Bronchial epithelial cell (primary cell): ENCODE results near the gene TUBA3E. TPM values are rescaled to one million over a fixed set of nuclear protein-coding genes. Genes with fewer than 3 reads are reported as not detected.
"Not testable (repeated sequence)": the region's sequence is repeated elsewhere in the genome, so short reads cannot be mapped to it uniquely, and the experiment has no call there.

Source experiments
- DNase-seq: peaks from one replicate; pipeline ENCODE4 v3.0.0-alpha.2; 2010; ENCODE audit warnings: low read depth
- FAIRE-seq: peaks from 2 replicates; lab custom pipeline; 2011; peaks lifted over from hg19 to GRCh38; lab: Jason Lieb, UNC
- H3K27me3 ChIP-seq: 2 replicates; pipeline ENCODE4 v1.5.1; 2011; ENCODE audit warnings: low read length; ENCODE audit not compliant: control insufficient read depth, insufficient read depth
- H3K36me3 ChIP-seq: 2 replicates; pipeline ENCODE4 v1.5.1; 2011; ENCODE audit warnings: low read length; ENCODE audit not compliant: control insufficient read depth, insufficient read depth
- H3K4me3 ChIP-seq: 2 replicates; pipeline ENCODE4 v1.5.1; 2011; ENCODE audit warnings: mild to moderate bottlenecking, low read depth, low read length, control low read depth
- total RNA-seq: library from RNA; depleted of rRNA; stranded (reverse); fragments of >200 nt; gene quantifications from 2 replicates; pipeline ENCODE4 v1.2.1, GENCODE V29; 2014
- TF ChIP-seq, protein P1 (sequence below): IDR thresholded peaks from 2 replicates; pipeline ENCODE4 v1.5.1; 2011; ENCODE audit warnings: mild to moderate bottlenecking, moderate library complexity, low read length, control low read depth, inconsistent platforms; ENCODE audit not compliant: insufficient read depth, severe bottlenecking

Gene TUBA3E
- total RNA-seq, 1 donor from 2014 or later, result not detected

DNA sequence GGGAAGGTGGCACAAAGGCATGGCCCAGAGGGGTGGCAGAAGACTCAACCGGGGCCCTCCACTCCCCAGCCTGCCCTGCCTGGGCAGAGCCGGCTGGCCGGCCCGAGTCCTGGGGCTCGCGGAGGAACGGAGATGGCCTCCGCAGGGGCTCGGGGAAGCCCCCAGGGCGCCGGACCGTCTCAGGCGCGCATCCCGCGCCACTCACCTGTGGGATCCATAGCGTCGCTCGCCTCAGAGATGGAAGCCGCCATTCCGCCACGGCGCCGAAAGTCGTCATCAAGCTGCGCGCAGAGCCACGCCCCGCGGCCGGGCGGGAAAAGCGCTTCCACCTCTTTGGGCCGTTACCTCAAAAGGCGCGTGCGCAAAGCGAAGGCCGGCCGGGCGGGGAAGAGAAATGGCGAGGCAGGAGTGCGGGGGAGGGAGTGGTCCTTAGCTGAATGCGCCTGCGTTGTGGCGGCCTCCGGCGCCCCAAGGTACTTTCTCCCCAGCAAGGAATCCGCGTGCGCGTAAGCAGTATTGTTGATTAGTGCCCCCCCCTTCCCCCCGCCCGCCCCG lies 16.8 kb downstream of the TUBA3E start, which contains the start of gene SMPD4:
Gene SMPD4 (minus strand): TSS at position 278 of the 555 bp plus-strand sequence. CDS start 5,010 bp downstream, outside the sequence.
- FAIRE-seq, result no peak
- Histone ChIP-seq H3K4me3 (peak within 1 kb of the TSS; percentile 73), H3K36me3 (peaks cover 5% of the 10 kb centered on the region), H3K27me3 (no peaks in the 10 kb centered on the region)
- DNase-seq, result peak; percentile 84
- TF ChIP-seq, protein P1, sequence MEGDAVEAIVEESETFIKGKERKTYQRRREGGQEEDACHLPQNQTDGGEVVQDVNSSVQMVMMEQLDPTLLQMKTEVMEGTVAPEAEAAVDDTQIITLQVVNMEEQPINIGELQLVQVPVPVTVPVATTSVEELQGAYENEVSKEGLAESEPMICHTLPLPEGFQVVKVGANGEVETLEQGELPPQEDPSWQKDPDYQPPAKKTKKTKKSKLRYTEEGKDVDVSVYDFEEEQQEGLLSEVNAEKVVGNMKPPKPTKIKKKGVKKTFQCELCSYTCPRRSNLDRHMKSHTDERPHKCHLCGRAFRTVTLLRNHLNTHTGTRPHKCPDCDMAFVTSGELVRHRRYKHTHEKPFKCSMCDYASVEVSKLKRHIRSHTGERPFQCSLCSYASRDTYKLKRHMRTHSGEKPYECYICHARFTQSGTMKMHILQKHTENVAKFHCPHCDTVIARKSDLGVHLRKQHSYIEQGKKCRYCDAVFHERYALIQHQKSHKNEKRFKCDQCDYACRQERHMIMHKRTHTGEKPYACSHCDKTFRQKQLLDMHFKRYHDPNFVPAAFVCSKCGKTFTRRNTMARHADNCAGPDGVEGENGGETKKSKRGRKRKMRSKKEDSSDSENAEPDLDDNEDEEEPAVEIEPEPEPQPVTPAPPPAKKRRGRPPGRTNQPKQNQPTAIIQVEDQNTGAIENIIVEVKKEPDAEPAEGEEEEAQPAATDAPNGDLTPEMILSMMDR, result no peak

DNA sequence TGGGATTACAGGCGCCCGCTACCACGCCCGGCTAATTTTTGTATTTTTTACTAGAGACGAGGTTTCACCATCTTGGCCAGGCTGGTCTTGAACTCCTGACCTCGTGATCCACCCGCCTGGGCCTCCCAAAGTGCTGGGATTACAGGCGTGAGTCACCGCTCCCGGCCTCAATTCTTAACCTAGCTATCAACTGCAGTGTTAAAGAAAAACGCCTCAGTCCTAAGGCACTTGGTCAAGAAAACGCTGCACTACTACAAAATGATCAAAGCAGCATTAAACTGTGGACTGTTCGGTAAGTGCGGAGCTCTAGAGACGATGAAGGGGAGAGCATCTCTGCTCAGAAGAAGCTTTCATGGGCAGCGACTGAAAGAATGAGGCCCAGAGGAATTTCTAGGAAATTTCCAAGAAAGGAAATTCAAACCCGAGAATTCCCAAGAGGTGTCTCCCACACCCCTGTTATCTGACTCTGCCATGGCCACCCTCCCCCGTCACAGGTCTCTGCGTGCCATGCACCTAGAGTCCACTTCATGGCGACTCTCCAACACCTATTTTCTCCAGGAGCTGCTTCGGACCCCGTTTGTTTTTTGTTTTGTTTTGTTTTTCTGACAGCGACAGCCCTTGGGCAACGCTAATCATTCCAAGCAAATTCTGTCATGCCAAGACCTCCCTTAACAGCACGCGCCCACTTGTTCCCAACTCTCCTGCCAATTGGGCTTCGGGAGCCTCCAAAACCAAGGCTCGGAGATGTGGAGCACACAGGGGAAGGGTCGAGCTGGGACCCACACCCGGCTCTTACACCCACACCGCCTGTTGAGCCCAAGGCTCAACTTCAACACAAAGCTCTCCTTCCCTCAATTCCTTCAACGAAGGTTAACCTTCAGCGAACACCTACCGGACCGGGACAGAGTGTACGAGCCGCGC lies 17.6 kb downstream of the TUBA3E start:
- H3K36me3 ChIP-seq, DNase-seq, H3K27me3 ChIP-seq, FAIRE-seq: not testable (repeated sequence)
- peak overlapping the region; percentile 73 for H3K4me3 ChIP-seq

DNA sequence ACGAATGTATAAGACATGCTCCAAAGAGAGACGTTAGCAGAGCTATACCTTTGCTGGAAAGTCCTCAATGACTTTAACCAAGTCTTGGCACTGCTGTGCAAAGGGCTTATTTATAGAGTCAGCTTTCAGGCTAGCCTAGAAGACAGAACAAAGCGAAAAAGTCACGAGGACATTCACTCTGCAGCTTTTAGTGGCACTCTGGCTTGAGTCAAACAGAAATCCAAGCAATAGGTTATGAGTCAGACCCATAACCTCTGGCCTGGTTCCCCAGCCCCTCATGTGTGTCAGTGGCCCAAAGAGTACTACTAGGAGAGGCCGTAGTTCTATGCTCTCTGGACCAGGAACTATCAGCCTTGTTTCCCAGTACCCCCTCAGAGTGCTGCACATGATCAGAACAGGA lies 23.4 kb downstream of the TUBA3E start:
- H3K4me3 ChIP-seq, H3K36me3 ChIP-seq, DNase-seq, H3K27me3 ChIP-seq: not testable (repeated sequence)
- FAIRE-seq, result peak; percentile 86

- Histone ChIP-seq H3K36me3 (peaks cover 8% of the 10 kb centered on the region), H3K4me3 (no peak overlapping the region), H3K27me3 (no peaks in the 10 kb centered on the region)
- no peak for FAIRE-seq
- DNase-seq, result no peak
- TF ChIP-seq, protein P1, result no peak
These were observed 28.3 kb downstream of the TUBA3E start for GRCh38 chr2:130169896-130170295.

GRCh38 chr2:130169163-130169562 lies 29.1 kb downstream of the TUBA3E start:
- not testable (repeated sequence) for H3K27me3 ChIP-seq, H3K36me3 ChIP-seq, H3K4me3 ChIP-seq, FAIRE-seq, DNase-seq

- not testable (repeated sequence) for DNase-seq, H3K27me3 ChIP-seq, FAIRE-seq, H3K4me3 ChIP-seq, H3K36me3 ChIP-seq
These were observed 31.6 kb downstream of the TUBA3E start for GRCh38 chr2:130166611-130167010.

GRCh38 chr2:130165293-130166016 lies 32.8 kb downstream of the TUBA3E start:
- FAIRE-seq, result no peak
- no peak overlapping the region for H3K4me3 ChIP-seq
- H3K36me3 ChIP-seq, result peaks cover 4% of the 10 kb centered on the region
- no peak for DNase-seq
- H3K27me3 ChIP-seq, result no peaks in the 10 kb centered on the region
- TF ChIP-seq, protein P1, result no peak
